GM18951 (cell line): ENCODE results near the gene VIL1.

Experiments used
- POLR2A ChIP-seq: IDR thresholded peaks from 4 replicates; pipeline ENCODE4 v1.6.1; 2011; ENCODE audit warnings: mild to moderate bottlenecking; ENCODE audit not compliant: insufficient read length, insufficient read depth; ENCODE audit errors: extremely low read depth
- in situ Hi-C: fragments of 300-500 bp; cut with MboI; formaldehyde crosslinking; loops from one replicate; pipeline ENCODE4 v1.12.0; 2022; ENCODE audit warnings: low sequenced_read_pairs, mixed read lengths, inconsistent platforms; ENCODE audit not compliant: unreplicated experiment

VIL1 gene

GRCh38 chr2:218418717-218419458 lies at the start of gene VIL1:
Gene VIL1, plus strand, starts transcription at chr2:218419123. Its CDS starts 4,656 bp downstream, at chr2:218423779.
- no peak for TF ChIP-seq POLR2A
- in situ Hi-C loops, result loop anchor here (5.0 to 25.0 kb wide), 2 partner anchors 228 to 418 kb away; partner anchors contain the start of gene PRKAG3

- in situ Hi-C loops, result no loop called here
Measured at GRCh38 chr2:218369330-218369729, 49.6 kb upstream of the VIL1 start.

GRCh38 chr2:218370410-218371063 lies 48.4 kb upstream of the VIL1 start:
- no peak for TF ChIP-seq POLR2A
- in situ Hi-C loops, result no loop called here

More at GRCh38 chr2:218369330-218369729, 49.6 kb upstream of the VIL1 start:
- TF ChIP-seq POLR2A, result no peak

GRCh38 chr2:218371983-218372350 lies 47.0 kb upstream of the VIL1 start:
- no peak for TF ChIP-seq POLR2A
- in situ Hi-C loops, result no loop called here

- in situ Hi-C loops, result no loop called here
- no peak for TF ChIP-seq POLR2A
Measured at GRCh38 chr2:218374795-218375194, 44.1 kb upstream of the VIL1 start.

- no peak for TF ChIP-seq POLR2A
Measured at GRCh38 chr2:218375212-218375611, 43.7 kb upstream of the VIL1 start.

GRCh38 chr2:218378053-218378452 lies 40.9 kb upstream of the VIL1 start:
- TF ChIP-seq POLR2A, result no peak
- in situ Hi-C loops, result no loop called here

More at GRCh38 chr2:218375212-218375611, 43.7 kb upstream of the VIL1 start:
- in situ Hi-C loops, result no loop called here

- in situ Hi-C loops, result loop anchor here (10.0 kb wide), 1 partner anchor 67 kb away; no protein-coding TSS in a partner anchor
- no peak for TF ChIP-seq POLR2A
Measured at GRCh38 chr2:218381916-218382366, 37.0 kb upstream of the VIL1 start, which contains the start of gene SLC11A1. Gene SLC11A1, plus strand, starts transcription at chr2:218382273. Its CDS starts 96 bp downstream, at chr2:218382369.

GRCh38 chr2:218382785-218383184 lies 36.1 kb upstream of the VIL1 start:
- no peak for TF ChIP-seq POLR2A
- in situ Hi-C loops, result loop anchor here (10.0 kb wide), 1 partner anchor 68 kb away; no protein-coding TSS in a partner anchor

- TF ChIP-seq POLR2A, result no peak
- in situ Hi-C loops, result loop anchor here (10.0 kb wide), 1 partner anchor 69 kb away; no protein-coding TSS in a partner anchor
Measured at GRCh38 chr2:218383892-218384519, 34.9 kb upstream of the VIL1 start.

- in situ Hi-C loops, result loop anchor here (10.0 kb wide), 1 partner anchor 70 kb away; no protein-coding TSS in a partner anchor
Measured at GRCh38 chr2:218384975-218385374, 33.9 kb upstream of the VIL1 start.

GRCh38 chr2:218386505-218387368 lies 32.2 kb upstream of the VIL1 start:
- no peak for TF ChIP-seq POLR2A
- in situ Hi-C loops, result loop anchor here (10.0 kb wide), 1 partner anchor 72 kb away; no protein-coding TSS in a partner anchor

More at GRCh38 chr2:218384975-218385374, 33.9 kb upstream of the VIL1 start:
- TF ChIP-seq POLR2A, result no peak
